Endometrial microvascular endothelial cells (primary cell): ENCODE results near the gene MAJIN. TPM values are rescaled to one million over a fixed set of nuclear protein-coding genes. Genes with fewer than 3 reads are reported as not detected.

ENCODE experiments used
- in situ Hi-C: cut with HindIII; loops from 2 replicates; pipeline ENCODE4 v1.10.0; 2017; ENCODE audit warnings: low sequenced_read_pairs, low pct_unique_long_range_greater_than_20kb; ENCODE audit errors: inconsistent ontology term
- total RNA-seq: library from RNA; depleted of rRNA; stranded (reverse); fragments of >200 nt; gene quantifications from one replicate; pipeline ENCODE4 v1.2.3, GENCODE V29; 2015; ENCODE audit errors: inconsistent ontology term

Gene MAJIN
- total RNA-seq, 1 donor from 2014 or later: not detected

- in situ Hi-C loops: loop anchor here (10.0 kb wide), 1 partner anchor 53 kb away; the partner anchor contains the start of gene CDC42BPG
These were observed 73.8 kb downstream of the MAJIN start for GRCh38 chr11:64898076-64898445.

DNA sequence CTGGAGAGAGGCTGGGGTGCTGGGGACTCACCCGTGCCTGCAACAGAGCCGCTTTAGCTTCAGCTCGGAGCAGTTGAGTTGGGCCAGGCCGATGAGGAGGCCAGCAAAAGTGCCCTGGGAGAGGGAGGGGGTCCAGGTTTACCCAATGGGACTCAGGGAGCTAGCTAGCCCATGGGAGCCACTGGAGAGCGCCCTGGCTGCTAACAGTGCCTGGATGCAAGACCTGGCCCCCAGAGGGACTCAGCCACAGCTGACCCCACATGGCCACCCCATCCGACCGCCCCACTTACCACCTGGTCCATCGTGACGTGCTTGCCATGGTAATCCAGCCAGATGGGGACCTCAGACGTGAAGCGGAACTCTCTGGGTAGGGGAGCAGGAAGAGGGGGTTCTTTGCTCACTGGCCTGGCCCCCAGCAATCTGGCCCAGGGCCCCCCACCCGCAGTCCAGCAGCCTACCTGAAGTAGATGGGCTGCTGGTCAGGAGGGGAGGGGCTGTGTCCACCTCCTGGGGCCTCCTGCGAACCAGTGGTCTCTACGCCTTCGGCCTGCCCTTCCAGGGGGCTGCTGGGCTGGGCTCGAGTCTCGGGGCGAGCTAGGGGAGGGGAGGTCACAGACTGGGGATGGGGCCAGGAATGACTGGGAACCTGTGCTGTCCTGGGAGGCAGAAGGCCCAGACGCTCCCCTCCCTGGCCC, 74.4 kb downstream of the MAJIN start:
- in situ Hi-C loops: loop anchor here (10.0 kb wide), 1 partner anchor 53 kb away; the partner anchor contains the start of gene CDC42BPG

DNA sequence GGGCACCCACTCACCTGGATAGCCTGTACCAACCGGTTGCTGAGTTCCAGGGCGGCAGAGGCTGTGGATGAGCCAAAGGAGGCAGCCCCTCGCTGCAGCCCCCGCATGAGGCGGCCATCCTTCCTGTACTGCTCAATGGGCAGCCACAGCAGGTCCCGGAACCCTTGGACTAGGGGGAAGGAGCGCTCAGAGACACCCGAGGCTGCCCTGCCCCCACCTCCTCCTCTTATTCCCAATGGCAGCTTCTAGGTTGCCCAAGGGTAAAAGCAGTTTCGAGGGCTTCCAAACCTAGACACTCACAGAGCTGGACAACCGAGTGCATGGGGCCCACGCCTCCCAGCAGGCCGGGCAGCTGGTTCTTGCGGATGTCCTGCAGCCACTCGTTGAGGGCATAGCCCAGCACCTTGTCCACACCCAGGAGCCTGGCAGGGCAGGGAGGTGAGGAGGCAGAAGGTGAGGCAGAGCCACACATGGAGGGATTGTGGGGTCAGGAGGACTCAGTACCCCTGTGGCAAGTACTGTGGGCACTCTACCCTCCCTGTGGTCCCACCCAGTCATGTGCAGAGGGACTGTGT, 75.4 kb downstream of the MAJIN start:
- in situ Hi-C loops: loop anchor here (10.0 kb wide), 1 partner anchor 52 kb away; the partner anchor contains the start of gene CDC42BPG

- in situ Hi-C loops: loop anchor here (10.0 kb wide), 1 partner anchor 50 kb away; the partner anchor contains the start of gene CDC42BPG
These were observed 77.0 kb downstream of the MAJIN start for GRCh38 chr11:64894812-64895452.

DNA sequence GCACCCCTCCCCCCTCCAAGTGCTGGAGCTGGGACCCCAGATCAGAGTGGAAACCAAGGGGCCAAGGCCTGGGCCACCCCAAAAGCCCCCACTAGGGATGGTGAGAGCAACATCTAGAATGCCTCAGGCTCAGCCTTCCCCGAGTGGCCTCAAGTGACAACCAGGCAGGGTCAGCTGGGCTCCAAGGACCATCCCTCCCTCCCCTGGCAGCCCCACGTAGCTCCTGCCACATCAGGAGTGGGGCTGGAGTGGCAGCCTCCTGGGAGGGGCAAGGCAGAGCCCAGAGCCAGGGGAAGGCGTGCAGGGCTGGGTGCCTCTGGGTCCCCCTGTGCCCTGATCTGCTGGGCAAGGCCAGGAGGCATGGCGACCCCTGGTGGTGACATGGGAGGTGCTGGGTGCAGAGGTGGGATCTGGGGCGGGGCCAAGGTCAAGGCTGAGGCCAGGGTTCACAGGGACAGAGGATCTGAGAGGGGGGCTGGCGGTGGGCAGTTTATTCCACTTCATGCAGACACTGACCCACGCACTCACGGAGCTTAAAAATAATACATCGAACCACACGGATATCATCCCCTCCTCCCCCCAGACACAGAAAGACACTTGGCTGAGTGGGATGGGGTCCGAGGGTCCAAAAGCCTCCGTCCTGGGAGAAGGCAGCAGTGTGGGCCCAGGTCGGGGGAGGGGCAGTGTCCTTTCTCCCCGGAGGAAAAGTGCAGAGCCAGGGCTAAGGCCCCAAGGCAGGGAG, 77.7 kb downstream of the MAJIN start:
- in situ Hi-C loops: loop anchor here (10.0 kb wide), 1 partner anchor 49 kb away; the partner anchor contains the start of gene CDC42BPG

- in situ Hi-C loops: loop anchor here (10.0 kb wide), 1 partner anchor 49 kb away; the partner anchor contains the start of gene CDC42BPG
These were observed 78.5 kb downstream of the MAJIN start for GRCh38 chr11:64893194-64894069.

- in situ Hi-C loops: loop anchor here (10.0 kb wide), 1 partner anchor 48 kb away; the partner anchor contains the start of gene CDC42BPG
These were observed 79.1 kb downstream of the MAJIN start for GRCh38 chr11:64892838-64893193.

DNA sequence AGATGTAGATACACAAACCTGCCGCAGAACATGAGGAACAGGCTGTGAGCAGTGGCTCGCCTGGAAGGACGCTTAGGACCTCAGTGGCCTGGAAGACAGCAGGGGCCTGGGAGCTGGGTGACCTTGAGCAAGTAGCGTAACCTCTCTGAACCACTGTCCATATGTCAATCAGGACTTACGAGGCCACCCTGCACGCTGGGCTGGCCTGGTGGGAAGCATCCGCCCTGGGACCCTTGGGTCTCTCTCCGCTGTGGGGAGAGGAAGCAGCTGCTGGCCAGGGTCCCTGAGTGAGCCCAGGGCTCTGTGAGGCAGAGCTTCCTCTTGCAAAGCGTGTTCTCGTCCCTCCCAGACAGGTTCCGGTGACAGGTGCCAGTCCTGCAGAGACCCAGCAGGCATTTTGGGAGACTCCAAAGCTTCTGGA, 79.5 kb downstream of the MAJIN start:
- in situ Hi-C loops: loop anchor here (10.0 kb wide), 1 partner anchor 48 kb away; the partner anchor contains the start of gene CDC42BPG

DNA sequence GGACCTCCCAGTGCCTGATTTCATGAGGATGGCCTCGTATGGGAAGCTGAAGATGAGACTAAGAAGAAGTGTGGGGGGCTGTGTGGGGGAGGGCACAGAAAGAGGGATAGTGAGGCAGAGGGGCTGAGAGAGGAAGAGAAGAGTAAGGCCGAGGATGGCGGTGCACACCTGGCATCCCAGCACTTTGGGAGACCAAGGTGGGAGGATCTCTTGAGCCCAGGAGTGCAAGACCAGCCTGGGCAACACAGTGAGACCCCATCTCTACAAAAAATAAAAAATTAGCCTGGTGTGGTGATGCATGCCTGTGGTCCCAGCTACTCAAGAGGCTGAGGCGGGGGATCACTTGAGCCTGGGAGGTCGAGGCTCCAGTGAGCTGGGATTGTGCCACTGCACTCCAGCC, 80.0 kb downstream of the MAJIN start:
- in situ Hi-C loops: loop anchor here (10.0 kb wide), 1 partner anchor 47 kb away; the partner anchor contains the start of gene CDC42BPG

DNA sequence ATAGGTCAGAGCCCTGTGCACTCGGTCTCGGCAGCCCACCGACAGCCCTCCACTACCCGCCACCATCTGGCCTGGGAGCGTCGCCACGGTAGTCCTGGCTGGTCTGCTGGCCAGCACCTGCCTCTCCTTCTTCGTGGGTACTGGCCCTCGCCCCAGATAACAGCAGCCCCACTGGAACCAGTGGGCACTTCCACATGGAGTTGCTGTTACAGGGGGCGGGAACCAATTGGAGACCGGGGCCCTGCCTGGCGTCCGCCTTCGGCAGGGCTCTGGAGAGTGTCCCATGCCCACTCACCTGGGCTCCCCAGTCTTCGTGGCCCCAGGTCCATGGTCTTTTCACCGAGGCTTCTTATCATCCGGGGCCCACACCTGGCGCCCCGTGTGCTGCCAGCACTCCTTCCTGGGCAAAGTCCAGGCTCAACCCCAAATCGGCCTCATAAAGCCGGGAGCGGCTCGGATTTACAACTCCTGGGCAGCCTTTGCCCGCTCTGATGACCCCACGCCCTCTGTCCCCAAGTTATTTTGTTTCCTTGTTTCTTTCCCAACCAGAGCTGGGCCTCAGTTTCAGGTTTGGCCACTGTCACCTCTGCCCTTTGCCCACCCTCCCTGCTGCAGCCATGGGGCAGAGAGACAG, 80.6 kb downstream of the MAJIN start:
- in situ Hi-C loops: loop anchor here (10.0 kb wide), 1 partner anchor 47 kb away; the partner anchor contains the start of gene CDC42BPG

DNA sequence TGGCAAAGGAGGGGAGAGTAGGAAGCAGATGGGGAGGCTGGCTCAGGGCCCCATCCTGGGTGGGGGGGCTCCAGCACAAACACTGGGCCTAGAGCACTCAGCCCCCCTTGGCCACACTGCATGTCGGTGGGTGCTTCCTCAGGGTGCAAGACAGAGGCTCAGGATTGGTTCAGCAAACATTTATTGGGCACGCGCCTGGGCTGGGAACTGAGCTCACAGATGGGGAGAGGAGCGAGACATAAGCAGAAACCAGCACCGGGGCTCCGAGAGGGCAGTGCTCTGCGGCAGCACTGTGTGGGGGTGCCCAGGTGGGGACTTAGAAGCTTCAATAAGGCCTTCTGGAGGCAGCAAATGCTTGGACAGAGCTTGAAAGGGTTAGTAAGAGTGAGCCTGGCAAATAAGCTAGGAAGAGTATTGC, 81.4 kb downstream of the MAJIN start:
- in situ Hi-C loops: loop anchor here (10.0 kb wide), 1 partner anchor 46 kb away; the partner anchor contains the start of gene CDC42BPG

- in situ Hi-C loops: no loop called here
These were observed 83.0 kb downstream of the MAJIN start for GRCh38 chr11:64888729-64889511.

GRCh38 chr11:64888406-64888728, 83.5 kb downstream of the MAJIN start:
- in situ Hi-C loops: no loop called here
